NCI-H1436 treated with DMSO at 0.1 percent for 48 hours (cell line): Measurements from ENCODE around the gene NRG2.

Experiments
- DNase-seq: peaks from one replicate; lab custom pipeline; 2025; lab: John Stamatoyannopoulos, UW

Gene NRG2

GRCh38 chr5:140042643-140043507 lies at the start of gene NRG2:
NRG2 (minus strand) TSS chr5:140043299.
- DNase-seq, result no peak

- no peak for DNase-seq
These were observed 47.2 kb upstream of the NRG2 start for GRCh38 chr5:140090251-140090650.

- no peak for DNase-seq
These were observed 41.4 kb upstream of the NRG2 start for GRCh38 chr5:140084541-140084940.

- DNase-seq, result no peak
These were observed 40.6 kb upstream of the NRG2 start for GRCh38 chr5:140083650-140084049.

GRCh38 chr5:140083120-140083519 lies 40.0 kb upstream of the NRG2 start:
- no peak for DNase-seq

GRCh38 chr5:140076788-140077187 lies 33.7 kb upstream of the NRG2 start:
- no peak for DNase-seq

- DNase-seq, result no peak
These were observed 33.0 kb upstream of the NRG2 start for GRCh38 chr5:140076142-140076541.

- DNase-seq, result no peak
These were observed 32.3 kb upstream of the NRG2 start for GRCh38 chr5:140075371-140075770.

GRCh38 chr5:140073296-140073695 lies 30.2 kb upstream of the NRG2 start:
- no peak for DNase-seq

GRCh38 chr5:140072812-140073211 lies 29.7 kb upstream of the NRG2 start:
- DNase-seq, result no peak

GRCh38 chr5:140060816-140061215 lies 17.7 kb upstream of the NRG2 start:
- no peak for DNase-seq

- DNase-seq, result no peak
These were observed 15.3 kb upstream of the NRG2 start for GRCh38 chr5:140058212-140058932.

GRCh38 chr5:140056880-140057279 lies 13.8 kb upstream of the NRG2 start:
- DNase-seq, result no peak

GRCh38 chr5:140055152-140055551 lies 12.1 kb upstream of the NRG2 start:
- no peak for DNase-seq

GRCh38 chr5:140054086-140054689 lies 11.1 kb upstream of the NRG2 start:
- DNase-seq, result no peak

GRCh38 chr5:140051950-140052349 lies 8.9 kb upstream of the NRG2 start:
- DNase-seq, result no peak

GRCh38 chr5:140049713-140050112 lies 6.6 kb upstream of the NRG2 start:
- DNase-seq, result no peak

- DNase-seq, result no peak
These were observed 6.1 kb upstream of the NRG2 start for GRCh38 chr5:140049205-140049604.

GRCh38 chr5:140044041-140044440 lies 942 bp upstream of the NRG2 start:
- no peak for DNase-seq

GRCh38 chr5:140043508-140043872 lies 391 bp upstream of the NRG2 start:
- DNase-seq, result no peak

GRCh38 chr5:140042393-140042642 lies 781 bp downstream of the NRG2 start:
- no peak for DNase-seq

- DNase-seq, result no peak
These were observed 1.4 kb downstream of the NRG2 start for GRCh38 chr5:140041492-140042392.
